HepG2 (cell line): ENCODE measurements around the gene SIRT7. TPM values are rescaled to one million over a fixed set of nuclear protein-coding genes. Genes with fewer than 3 reads are reported as not detected.
A peak's percentile ranks its signal among the peaks of the same experiment; 100 is the strongest.

Experiments used
- ELF4 ChIP-seq: sonication (generic); formaldehyde crosslinking; IDR thresholded peaks from 2 replicates; pipeline ENCODE4 v1.5.0; 2020; ENCODE audit warnings: missing genetic modification reagents, mild to moderate bottlenecking, moderate library complexity, borderline replicate concordance
- FOXO1 ChIP-seq: sonication (generic); formaldehyde crosslinking; IDR thresholded peaks from 2 replicates; pipeline ENCODE4 v1.4.0; 2020; ENCODE audit warnings: missing genetic modification reagents
- GTF2F1 ChIP-seq: fragments of 150-350 bp; IDR thresholded peaks from 2 replicates; pipeline ENCODE4 v1.6.1; 2014; ENCODE audit warnings: low read length
- HDAC2 ChIP-seq: sonication (generic); formaldehyde crosslinking; IDR thresholded peaks from 2 replicates; pipeline ENCODE4 v1.4.0; 2020; ENCODE audit warnings: missing genetic modification reagents
- MEIS1 ChIP-seq: sonication (generic); formaldehyde crosslinking; IDR thresholded peaks from 2 replicates; pipeline ENCODE4 v1.9.0; 2021; ENCODE audit warnings: mild to moderate bottlenecking, missing genetic modification reagents, moderate library complexity, borderline replicate concordance
- MEIS2 ChIP-seq: sonication (generic); formaldehyde crosslinking; IDR thresholded peaks from 2 replicates; pipeline ENCODE4 v1.9.0; 2021; ENCODE audit warnings: mild to moderate bottlenecking, missing genetic modification reagents
- NKX3-1 ChIP-seq: sonication (generic); formaldehyde crosslinking; IDR thresholded peaks from 2 replicates; pipeline ENCODE4 v1.5.0; 2020; ENCODE audit warnings: missing genetic modification reagents
- RFX5 ChIP-seq: IDR thresholded peaks from 2 replicates; pipeline ENCODE4 v1.6.1; 2011; ENCODE audit warnings: low read depth, low read length, improper control_type of control experiment
- TCF12 ChIP-seq, 2 experiments: fragments of 450-650 bp in 1 of 2; sonication (generic) in 1 of 2; formaldehyde crosslinking in 1 of 2; IDR thresholded peaks; 2 replicates each; pipeline versions ENCODE4 v1.6.1 to v1.8.0; 2017 to 2022; ENCODE audit warnings: antibody characterized with exemption in 1 of 2, mild to moderate bottlenecking in 1 of 2, missing genetic modification reagents in 1 of 2, moderate library complexity in 1 of 2
- ZNF17 ChIP-seq: sonication (generic); formaldehyde crosslinking; IDR thresholded peaks from 2 replicates; pipeline ENCODE4 v1.5.0; 2020; ENCODE audit warnings: mild to moderate bottlenecking, missing genetic modification reagents
- ZNF317 ChIP-seq: sonication (generic); formaldehyde crosslinking; IDR thresholded peaks from 2 replicates; pipeline ENCODE4 v1.5.0; 2020; ENCODE audit warnings: mild to moderate bottlenecking, missing genetic modification reagents
- ZNF564 ChIP-seq: sonication (generic); formaldehyde crosslinking; IDR thresholded peaks from 2 replicates; pipeline ENCODE4 v1.8.1; 2023; ENCODE audit warnings: mild to moderate bottlenecking, missing genetic modification reagents
- ZNF615 ChIP-seq: sonication (generic); formaldehyde crosslinking; IDR thresholded peaks from 2 replicates; pipeline ENCODE4 v1.5.0; 2020; ENCODE audit warnings: mild to moderate bottlenecking, missing genetic modification reagents, borderline replicate concordance
- ZNF780A ChIP-seq: sonication (generic); formaldehyde crosslinking; IDR thresholded peaks from 2 replicates; pipeline ENCODE4 v1.8.0; 2022; ENCODE audit warnings: mild to moderate bottlenecking, missing genetic modification reagents, moderate library complexity
- ZSCAN9 ChIP-seq: IDR thresholded peaks from 2 replicates; pipeline ENCODE4 v1.6.1; 2016; ENCODE audit warnings: borderline replicate concordance
- polyA plus RNA-seq, 8 experiments: library from polyadenylated mRNA; depleted of rRNA in 3 of 8; stranded (reverse) in 7 of 8; unstranded in 1 of 8; fragments of >200 nt; fragmentation: Illumina TruSeq in 4 of 8; extraction: Trizol in 4 of 8; gene quantifications; 2 replicates each; pipeline versions ENCODE4 v1.2.1 to v1.2.3, GENCODE V29; 2011 to 2016; ENCODE audit warnings: low read depth in 4 of 8, missing spikeins in 1 of 8, mixed read lengths in 1 of 8; ENCODE audit not compliant: insufficient read depth in 1 of 8
- total RNA-seq, 5 experiments: library from RNA; depleted of rRNA; stranded (reverse); fragments of >200 nt; fragmentation: Illumina TruSeq; extraction: Trizol; gene quantifications; 2 replicates each; pipeline ENCODE4 v1.2.3, GENCODE V29; 2016; ENCODE audit warnings: low read depth in 1 of 5
- TF ChIP-seq, protein P1 (sequence below): IDR thresholded peaks from 2 replicates; pipeline ENCODE4 v1.6.1; 2016; ENCODE audit warnings: mild to moderate bottlenecking, missing biosample characterization, missing genetic modification reagents
- TF ChIP-seq, protein P2 (sequence below): sonication (generic); formaldehyde crosslinking; IDR thresholded peaks from 2 replicates; pipeline ENCODE4 v1.8.1; 2022; ENCODE audit warnings: mild to moderate bottlenecking, missing genetic modification reagents
- TF ChIP-seq, protein P3 (sequence below): sonication (generic); formaldehyde crosslinking; IDR thresholded peaks from 2 replicates; pipeline ENCODE4 v1.5.0; 2020; ENCODE audit warnings: mild to moderate bottlenecking, missing genetic modification reagents
- TF ChIP-seq, protein P4 (sequence below): sonication (generic); formaldehyde crosslinking; IDR thresholded peaks from 2 replicates; pipeline ENCODE4 v1.4.0; 2020; ENCODE audit warnings: low read depth, mild to moderate bottlenecking, missing genetic modification reagents
- TF ChIP-seq, protein P5 (sequence below): sonication (generic); formaldehyde crosslinking; IDR thresholded peaks from 2 replicates; pipeline ENCODE4 v1.5.0; 2020; ENCODE audit warnings: missing genetic modification reagents, mild to moderate bottlenecking, borderline replicate concordance
- TF ChIP-seq, protein P6 (sequence below): sonication (generic); formaldehyde crosslinking; IDR thresholded peaks from 2 replicates; pipeline ENCODE4 v1.4.0; 2020; ENCODE audit warnings: missing genetic modification reagents, borderline replicate concordance

SIRT7 gene
- total and polyA plus RNA-seq, 2 of the 13 experiments (the other 11 are each of a cell fraction or from before 2014, with no cell fraction given) = 8.3 to 24.8 TPM

DNA sequence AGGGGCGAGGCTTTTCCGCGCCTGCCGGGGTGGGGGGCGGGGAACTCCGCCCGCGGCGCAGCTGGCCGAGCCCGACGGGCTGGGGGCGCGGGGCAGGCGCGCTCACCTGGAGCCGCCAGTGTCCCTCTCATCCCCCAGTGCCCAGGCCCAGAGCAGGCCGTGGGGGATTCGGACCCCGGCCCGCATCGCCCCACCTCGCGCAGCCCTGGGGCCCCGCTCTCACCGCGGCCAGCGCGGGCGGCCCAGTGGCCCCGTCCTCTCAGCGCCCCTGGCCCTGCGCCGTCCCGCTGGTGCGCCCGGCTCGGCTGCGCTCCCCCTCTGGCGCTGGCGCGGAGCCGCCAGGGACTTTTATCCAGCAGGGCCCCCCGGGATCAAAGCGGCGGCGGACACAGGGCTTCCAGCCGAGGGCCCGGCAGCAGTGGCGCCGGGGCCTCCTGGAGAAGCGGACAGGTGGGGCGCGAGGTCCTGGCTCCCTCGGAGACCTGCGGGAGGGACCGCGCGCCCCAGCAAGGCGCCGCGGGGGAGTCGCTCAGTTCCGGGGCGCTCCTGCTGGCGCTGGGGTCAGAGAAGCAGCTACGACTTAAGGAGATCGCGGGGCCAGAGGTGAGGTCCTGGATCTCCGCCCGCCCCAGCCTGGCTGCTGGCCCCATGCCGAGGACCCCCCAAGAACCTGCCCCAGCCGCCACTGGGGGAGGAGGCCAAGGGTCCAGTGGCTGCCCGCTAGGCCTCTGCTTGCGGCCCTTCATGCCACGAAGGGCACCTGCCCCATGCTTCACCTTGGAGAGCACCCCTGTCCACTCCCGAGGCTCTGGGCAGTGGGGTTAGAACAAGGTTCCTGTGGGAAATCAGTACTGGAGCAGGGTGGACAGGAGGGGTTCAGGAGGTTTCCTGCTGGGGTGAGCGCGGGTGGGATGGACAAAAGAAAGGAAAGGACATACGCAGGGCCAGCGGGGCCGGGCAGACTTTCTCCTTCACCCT lies 43.8 kb upstream of the SIRT7 start (continued):
- TF ChIP-seq, protein P1, sequence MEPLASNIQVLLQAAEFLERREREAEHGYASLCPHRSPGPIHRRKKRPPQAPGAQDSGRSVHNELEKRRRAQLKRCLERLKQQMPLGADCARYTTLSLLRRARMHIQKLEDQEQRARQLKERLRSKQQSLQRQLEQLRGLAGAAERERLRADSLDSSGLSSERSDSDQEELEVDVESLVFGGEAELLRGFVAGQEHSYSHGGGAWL = no peak
- no peak for TF ChIP-seq RFX5
- no peak; the same call in 1 of the 2 replicates for TF ChIP-seq ZNF317 (CRISPR knock-in tag)
- no peak for TF ChIP-seq MEIS1 (CRISPR knock-in tag)
- no peak for TF ChIP-seq ZNF615 (CRISPR knock-in tag)
- TF ChIP-seq, protein P2, sequence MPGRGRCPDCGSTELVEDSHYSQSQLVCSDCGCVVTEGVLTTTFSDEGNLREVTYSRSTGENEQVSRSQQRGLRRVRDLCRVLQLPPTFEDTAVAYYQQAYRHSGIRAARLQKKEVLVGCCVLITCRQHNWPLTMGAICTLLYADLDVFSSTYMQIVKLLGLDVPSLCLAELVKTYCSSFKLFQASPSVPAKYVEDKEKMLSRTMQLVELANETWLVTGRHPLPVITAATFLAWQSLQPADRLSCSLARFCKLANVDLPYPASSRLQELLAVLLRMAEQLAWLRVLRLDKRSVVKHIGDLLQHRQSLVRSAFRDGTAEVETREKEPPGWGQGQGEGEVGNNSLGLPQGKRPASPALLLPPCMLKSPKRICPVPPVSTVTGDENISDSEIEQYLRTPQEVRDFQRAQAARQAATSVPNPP (CRISPR knock-in tag) = no peak
- no peak for TF ChIP-seq ZNF564 (CRISPR knock-in tag)
- no peak for TF ChIP-seq ZNF780A (CRISPR knock-in tag)
- no peak for TF ChIP-seq HDAC2 (CRISPR knock-in tag)
- TF ChIP-seq ZSCAN9 (CRISPR knock-in tag) = 0 out of 2 replicates have a peak, but pooled peaks have one; percentile 19
- no peak for TF ChIP-seq FOXO1 (CRISPR knock-in tag)
- TF ChIP-seq, protein P3, sequence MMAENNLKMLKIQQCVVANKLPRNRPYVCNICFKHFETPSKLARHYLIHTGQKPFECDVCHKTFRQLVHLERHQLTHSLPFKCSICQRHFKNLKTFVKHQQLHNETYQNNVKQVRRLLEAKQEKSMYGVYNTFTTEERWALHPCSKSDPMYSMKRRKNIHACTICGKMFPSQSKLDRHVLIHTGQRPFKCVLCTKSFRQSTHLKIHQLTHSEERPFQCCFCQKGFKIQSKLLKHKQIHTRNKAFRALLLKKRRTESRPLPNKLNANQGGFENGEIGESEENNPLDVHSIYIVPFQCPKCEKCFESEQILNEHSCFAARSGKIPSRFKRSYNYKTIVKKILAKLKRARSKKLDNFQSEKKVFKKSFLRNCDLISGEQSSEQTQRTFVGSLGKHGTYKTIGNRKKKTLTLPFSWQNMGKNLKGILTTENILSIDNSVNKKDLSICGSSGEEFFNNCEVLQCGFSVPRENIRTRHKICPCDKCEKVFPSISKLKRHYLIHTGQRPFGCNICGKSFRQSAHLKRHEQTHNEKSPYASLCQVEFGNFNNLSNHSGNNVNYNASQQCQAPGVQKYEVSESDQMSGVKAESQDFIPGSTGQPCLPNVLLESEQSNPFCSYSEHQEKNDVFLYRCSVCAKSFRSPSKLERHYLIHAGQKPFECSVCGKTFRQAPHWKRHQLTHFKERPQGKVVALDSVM (CRISPR knock-in tag) = no peak
- TF ChIP-seq GTF2F1 = no peak
- no peak for TF ChIP-seq ELF4 (CRISPR knock-in tag)
- TF ChIP-seq, protein P4, sequence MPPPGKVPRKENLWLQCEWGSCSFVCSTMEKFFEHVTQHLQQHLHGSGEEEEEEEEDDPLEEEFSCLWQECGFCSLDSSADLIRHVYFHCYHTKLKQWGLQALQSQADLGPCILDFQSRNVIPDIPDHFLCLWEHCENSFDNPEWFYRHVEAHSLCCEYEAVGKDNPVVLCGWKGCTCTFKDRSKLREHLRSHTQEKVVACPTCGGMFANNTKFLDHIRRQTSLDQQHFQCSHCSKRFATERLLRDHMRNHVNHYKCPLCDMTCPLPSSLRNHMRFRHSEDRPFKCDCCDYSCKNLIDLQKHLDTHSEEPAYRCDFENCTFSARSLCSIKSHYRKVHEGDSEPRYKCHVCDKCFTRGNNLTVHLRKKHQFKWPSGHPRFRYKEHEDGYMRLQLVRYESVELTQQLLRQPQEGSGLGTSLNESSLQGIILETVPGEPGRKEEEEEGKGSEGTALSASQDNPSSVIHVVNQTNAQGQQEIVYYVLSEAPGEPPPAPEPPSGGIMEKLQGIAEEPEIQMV (CRISPR knock-in tag) = 0 out of 2 replicates have a peak, but pooled peaks have one; percentile 32
- TF ChIP-seq MEIS2 (CRISPR knock-in tag) = no peak
- TF ChIP-seq ZNF17 (CRISPR knock-in tag) = no peak
- TF ChIP-seq, protein P5, sequence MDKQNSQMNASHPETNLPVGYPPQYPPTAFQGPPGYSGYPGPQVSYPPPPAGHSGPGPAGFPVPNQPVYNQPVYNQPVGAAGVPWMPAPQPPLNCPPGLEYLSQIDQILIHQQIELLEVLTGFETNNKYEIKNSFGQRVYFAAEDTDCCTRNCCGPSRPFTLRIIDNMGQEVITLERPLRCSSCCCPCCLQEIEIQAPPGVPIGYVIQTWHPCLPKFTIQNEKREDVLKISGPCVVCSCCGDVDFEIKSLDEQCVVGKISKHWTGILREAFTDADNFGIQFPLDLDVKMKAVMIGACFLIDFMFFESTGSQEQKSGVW (CRISPR knock-in tag) = no peak
- no peak for TF ChIP-seq TCF12 (IDR thresholded peaks at IDR 0.05)
- no peak for TF ChIP-seq TCF12 (CRISPR knock-in tag; IDR thresholded peaks at IDR 0.05)
- 0 out of 2 replicates have a peak, but pooled peaks have one; percentile 31 for TF ChIP-seq NKX3-1 (CRISPR knock-in tag)
- TF ChIP-seq, protein P6, sequence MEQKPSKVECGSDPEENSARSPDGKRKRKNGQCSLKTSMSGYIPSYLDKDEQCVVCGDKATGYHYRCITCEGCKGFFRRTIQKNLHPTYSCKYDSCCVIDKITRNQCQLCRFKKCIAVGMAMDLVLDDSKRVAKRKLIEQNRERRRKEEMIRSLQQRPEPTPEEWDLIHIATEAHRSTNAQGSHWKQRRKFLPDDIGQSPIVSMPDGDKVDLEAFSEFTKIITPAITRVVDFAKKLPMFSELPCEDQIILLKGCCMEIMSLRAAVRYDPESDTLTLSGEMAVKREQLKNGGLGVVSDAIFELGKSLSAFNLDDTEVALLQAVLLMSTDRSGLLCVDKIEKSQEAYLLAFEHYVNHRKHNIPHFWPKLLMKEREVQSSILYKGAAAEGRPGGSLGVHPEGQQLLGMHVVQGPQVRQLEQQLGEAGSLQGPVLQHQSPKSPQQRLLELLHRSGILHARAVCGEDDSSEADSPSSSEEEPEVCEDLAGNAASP (CRISPR knock-in tag) = 0 out of 2 replicates have a peak, but pooled peaks have one; percentile 9
